IPS-NIHi7 (cell line): ENCODE measurements around the gene SLAMF9.
A peak's percentile ranks its signal among the peaks of the same experiment; 100 is the strongest.
"Not testable (repeated sequence)": the region's sequence is repeated elsewhere in the genome, so short reads cannot be mapped to it uniquely, and the experiment has no call there.

ENCODE experiments used
- DNase-seq: peaks from one replicate; pipeline ENCODE4 v3.0.0; 2012; ENCODE audit warnings: mixed read lengths; ENCODE audit errors: extremely low spot score

Gene SLAMF9

GRCh38 chr1:159921700-159922504, 32.1 kb downstream of the SLAMF9 start:
- no peak for DNase-seq

- no peak for DNase-seq
Measured at GRCh38 chr1:159921251-159921650, 32.8 kb downstream of the SLAMF9 start.

- DNase-seq = no peak
Measured at GRCh38 chr1:159920651-159921050, 33.4 kb downstream of the SLAMF9 start.

- DNase-seq = no peak
Measured at GRCh38 chr1:159920202-159920601, 33.8 kb downstream of the SLAMF9 start.

GRCh38 chr1:159919236-159919865, 34.7 kb downstream of the SLAMF9 start:
- DNase-seq = no peak

GRCh38 chr1:159918352-159919200, 35.5 kb downstream of the SLAMF9 start:
- no peak for DNase-seq

- no peak for DNase-seq
Measured at GRCh38 chr1:159917533-159918351, 36.3 kb downstream of the SLAMF9 start.

- DNase-seq = peak; percentile 52
Measured at GRCh38 chr1:159916242-159917051, 37.6 kb downstream of the SLAMF9 start.

- DNase-seq = no peak
Measured at GRCh38 chr1:159915571-159916241, 38.3 kb downstream of the SLAMF9 start.

GRCh38 chr1:159914252-159915018, 39.6 kb downstream of the SLAMF9 start:
- no peak for DNase-seq

- no peak for DNase-seq
Measured at GRCh38 chr1:159913451-159914192, 40.4 kb downstream of the SLAMF9 start.

GRCh38 chr1:159911326-159912070, 42.5 kb downstream of the SLAMF9 start:
- no peak for DNase-seq

GRCh38 chr1:159908031-159908940, 45.8 kb downstream of the SLAMF9 start:
- DNase-seq = no peak

GRCh38 chr1:159906960-159907359, 47.1 kb downstream of the SLAMF9 start:
- no peak for DNase-seq

- not testable (repeated sequence) for DNase-seq
Measured at GRCh38 chr1:159904036-159904435, 50.0 kb downstream of the SLAMF9 start.

- no peak for DNase-seq
Measured at GRCh38 chr1:159902541-159902940, 51.5 kb downstream of the SLAMF9 start.
